Measurements from ENCODE around the gene SLC23A1. TPM values are rescaled to one million over a fixed set of nuclear protein-coding genes. Genes with fewer than 3 reads are reported as not detected.

The SLC23A1 gene
- polyA plus RNA-seq, 2 of the 4 experiments (the other 2 are of a cell fraction): 4.3 to 7.7 TPM

- H3K4me1 ChIP-seq: peaks cover 34% of the 10 kb centered on the region
- no peak overlapping the region for H3K4me2 ChIP-seq
- no peak for TF ChIP-seq POLR2AphosphoS2 (conservative IDR thresholded peaks at IDR 0.05; ENCODE audit: low read length)
- TF ChIP-seq SREBF2 (IDR thresholded peaks at IDR 0.05): no peak
- TF ChIP-seq EHMT2 (IDR thresholded peaks at IDR 0.05; ENCODE audit: low read depth): no peak
- no peak for TF ChIP-seq POLR2A (IDR thresholded peaks at IDR 0.05; ENCODE audit: low read length)
- no peak for TF ChIP-seq MAX (IDR thresholded peaks at IDR 0.05)
- TF ChIP-seq CBX2 (IDR thresholded peaks at IDR 0.05; ENCODE audit: borderline replicate concordance, low read depth): no peak
- no peak for TF ChIP-seq ZFP36 (IDR thresholded peaks at IDR 0.05; ENCODE audit: borderline replicate concordance, partially characterized antibody)
- TF ChIP-seq RCOR1 (IDR thresholded peaks at IDR 0.05; ENCODE audit: low read depth, low read length): no peak
- no peak for TF ChIP-seq JUNB (IDR thresholded peaks at IDR 0.05)
- TF ChIP-seq MAZ (IDR thresholded peaks at IDR 0.05; ENCODE audit: borderline replicate concordance, low read depth, low read length): no peak
- no peak for TF ChIP-seq TFCP2L1 (CRISPR knock-in tag; IDR thresholded peaks at IDR 0.05)
- POLR2A ChIA-PET: no interaction called here
- no peaks in the 10 kb centered on the region for H3K9me3 ChIP-seq
- H3K27ac ChIP-seq: no peak overlapping the region
- H3K4me3 ChIP-seq: no peak overlapping the region
- DNase-seq (ENCODE audit: low read depth in 1 of 2, low spot score in 1 of 2) (no peak), ATAC-seq (no peak), FAIRE-seq (no peak)
- CTCF ChIA-PET: interaction anchor here (0.8 kb wide), 1 partner anchor 15 kb away, joined by 5 read pairs; no protein-coding TSS in a partner anchor
- WGBS (ENCODE audit: missing lambda C conversion rate): 90% methylated on average over 3 of the region's 3 CpGs
Measured at GRCh38 chr5:139377226-139377625, 5.9 kb downstream of the SLC23A1 start.

- Histone ChIP-seq H3K4me3 (no peak overlapping the region), H3K9me3 (no peaks in the 10 kb centered on the region), H3K4me2 (no peak overlapping the region), H3K4me1 (peaks cover 29% of the 10 kb centered on the region), H3K27ac (no peak overlapping the region)
- TF ChIP-seq CBX2 (IDR thresholded peaks at IDR 0.05; ENCODE audit: borderline replicate concordance, low read depth) (no peak), ZNF302 (CRISPR knock-in tag; IDR thresholded peaks at IDR 0.05) (no peak), KDM1A (IDR thresholded peaks at IDR 0.05; ENCODE audit: low read depth) (no peak), CTCF (IDR thresholded peaks at IDR 0.05) (no peak), E2F6 (IDR thresholded peaks at IDR 0.05; ENCODE audit: borderline replicate concordance, low read depth) (no peak)
- ATAC-seq (no peak), FAIRE-seq (no peak), DNase-seq (ENCODE audit: low read depth in 1 of 2, low spot score in 1 of 2) (no peak)
- WGBS (ENCODE audit: missing lambda C conversion rate): 92% methylated on average over 7 of the region's 7 CpGs
- CTCF ChIA-PET: interaction anchor here (1.7 to 3.8 kb wide), 2 partner anchors 32 to 35 kb away, joined by 3 to 17 read pairs; partner anchors contain the start of gene PAIP2
- POLR2A ChIA-PET: no interaction called here
Measured at GRCh38 chr5:139376364-139376763, 6.7 kb downstream of the SLC23A1 start.

- WGBS (ENCODE audit: missing lambda C conversion rate): 65% methylated on average over 2 of the region's 2 CpGs
- ChIA-PET CTCF (interaction anchor here (0.9 to 3.8 kb wide), 5 partner anchors 11 to 34 kb away, joined by 3 to 17 read pairs (median 3); partner anchors contain the start of gene PAIP2), POLR2A (interaction anchor here (1.4 kb wide), 1 partner anchor 13 kb away, joined by 3 read pairs; no protein-coding TSS in a partner anchor)
- TF ChIP-seq USF2 (IDR thresholded peaks at IDR 0.05) (no peak), MYC (IDR thresholded peaks at IDR 0.05; ENCODE audit: borderline replicate concordance, low read length) (no peak), EP300 (IDR thresholded peaks at IDR 0.05) (no peak), JUN (IDR thresholded peaks at IDR 0.05) (no peak), FOSB (CRISPR knock-in tag; IDR thresholded peaks at IDR 0.05) (no peak), EHF (CRISPR knock-in tag; IDR thresholded peaks at IDR 0.05) (no peak)
- H3K4me2 ChIP-seq: peak overlapping the region; percentile 57; the same call in 1 of the 3 replicates
- no peak for FAIRE-seq
- no peak for DNase-seq (ENCODE audit: low read depth in 1 of 2, low spot score in 1 of 2)
- 0 out of 6 replicates have a peak, but pooled peaks have one; percentile 2 to 10 for ATAC-seq
- peaks cover 29% of the 10 kb centered on the region for H3K4me1 ChIP-seq
- H3K27ac ChIP-seq: peak overlapping the region; percentile 25 to 73; a peak in 4 of 6 replicates
- H3K9me3 ChIP-seq: no peaks in the 10 kb centered on the region
- H3K4me3 ChIP-seq: no peak overlapping the region
Measured at GRCh38 chr5:139374909-139375308, 8.2 kb downstream of the SLC23A1 start.

All from A549 (cell line).